NCI-H748 treated with DMSO at 0.1 percent for 48 hours (cell line): Measurements from ENCODE around the gene CCDC70.
"Not testable (repeated sequence)": the region's sequence is repeated elsewhere in the genome, so short reads cannot be mapped to it uniquely, and the experiment has no call there.

ENCODE experiments used
- DNase-seq: peaks from one replicate; lab custom pipeline; 2025; lab: John Stamatoyannopoulos, UW

CCDC70 gene

GRCh38 chr13:51861723-51862300 is at the start of gene CCDC70:
Gene CCDC70, plus strand, starts transcription at chr13:51861969. Its CDS starts 3,443 bp downstream, at chr13:51865412.
- DNase-seq = no peak

GRCh38 chr13:51814071-51814470 is 47.7 kb upstream of the CCDC70 start:
- no peak for DNase-seq

- peak; percentile 48 for DNase-seq
These were observed 46.7 kb upstream of the CCDC70 start for GRCh38 chr13:51814825-51815650.

GRCh38 chr13:51815848-51816247 is 45.9 kb upstream of the CCDC70 start:
- no peak for DNase-seq

GRCh38 chr13:51816604-51817249 is 45.0 kb upstream of the CCDC70 start:
- DNase-seq = no peak

- DNase-seq = no peak
These were observed 44.1 kb upstream of the CCDC70 start for GRCh38 chr13:51817717-51818116.

- no peak for DNase-seq
These were observed 43.5 kb upstream of the CCDC70 start for GRCh38 chr13:51818276-51818675.

GRCh38 chr13:51818781-51819511 is 42.8 kb upstream of the CCDC70 start:
- DNase-seq = no peak

- no peak for DNase-seq
These were observed 42.2 kb upstream of the CCDC70 start for GRCh38 chr13:51819544-51819943.

- DNase-seq = no peak
These were observed 41.7 kb upstream of the CCDC70 start for GRCh38 chr13:51820016-51820597.

- DNase-seq = no peak
These were observed 40.2 kb upstream of the CCDC70 start for GRCh38 chr13:51821606-51822005.

- no peak for DNase-seq
These were observed 39.5 kb upstream of the CCDC70 start for GRCh38 chr13:51822106-51822815.

GRCh38 chr13:51823359-51823758 is 38.4 kb upstream of the CCDC70 start:
- DNase-seq = no peak

GRCh38 chr13:51823863-51824262 is 37.9 kb upstream of the CCDC70 start:
- DNase-seq = no peak

- not testable (repeated sequence) for DNase-seq
These were observed 37.1 kb upstream of the CCDC70 start for GRCh38 chr13:51824712-51825111.

GRCh38 chr13:51825165-51825592 is 36.6 kb upstream of the CCDC70 start:
- DNase-seq = no peak

- DNase-seq = no peak
These were observed 36.0 kb upstream of the CCDC70 start for GRCh38 chr13:51825681-51826254.

GRCh38 chr13:51826606-51827005 is 35.2 kb upstream of the CCDC70 start:
- no peak for DNase-seq

GRCh38 chr13:51827254-51827653 is 34.5 kb upstream of the CCDC70 start:
- DNase-seq = no peak

- DNase-seq = no peak
These were observed 32.8 kb upstream of the CCDC70 start for GRCh38 chr13:51828730-51829567.
